Progenitor cell of endocrine pancreas (in vitro differentiated cells): ENCODE measurements around the gene RAPSN. TPM values are rescaled to one million over a fixed set of nuclear protein-coding genes. Genes with fewer than 3 reads are reported as not detected.

Source experiments
- DNase-seq: peaks from one replicate; pipeline ENCODE4 v3.0.0; 2021; ENCODE audit warnings: low spot score; ENCODE audit not compliant: unreplicated experiment
- H3K27ac Mint-ChIP-seq: 2 replicates; pipeline ENCODE4 v1.8.0; 2021; ENCODE audit warnings: mild to moderate bottlenecking, moderate library complexity, mixed read lengths
- H3K27me3 Mint-ChIP-seq: 2 replicates; pipeline ENCODE4 v1.8.0; 2021; ENCODE audit warnings: mixed read lengths
- H3K36me3 Mint-ChIP-seq: 2 replicates; pipeline ENCODE4 v1.8.0; 2022; ENCODE audit warnings: mixed read lengths; ENCODE audit not compliant: insufficient read depth
- H3K4me1 Mint-ChIP-seq: 2 replicates; pipeline ENCODE4 v1.8.0; 2021; ENCODE audit warnings: low read depth, mixed read lengths
- H3K4me3 Mint-ChIP-seq: 2 replicates; pipeline ENCODE4 v1.8.0; 2021; ENCODE audit warnings: low read depth, mild to moderate bottlenecking, moderate library complexity, mixed read lengths
- H3K9me3 Mint-ChIP-seq: 2 replicates; pipeline ENCODE4 v1.8.0; 2021; ENCODE audit warnings: low read depth, mixed read lengths
- CTCF ChIP-seq: fragments of 200-600 bp; sonication (generic); IDR thresholded peaks from one replicate; pipeline ENCODE4 v1.5.0; 2021; ENCODE audit warnings: antibody characterized with exemption, mild to moderate bottlenecking; ENCODE audit not compliant: unreplicated experiment
- total RNA-seq: library from RNA; stranded (reverse); gene quantifications from 2 replicates; pipeline ENCODE4 v1.2.1, GENCODE V29; 2021

The RAPSN gene
- total RNA-seq, 1 donor from 2014 or later, result 0.81 TPM

- Mint-ChIP-seq H3K36me3 (peaks cover 28% of the 10 kb centered on the region), H3K27me3 (no peaks in the 10 kb centered on the region), H3K4me3 (no peak overlapping the region), H3K27ac (no peak overlapping the region), H3K4me1 (peaks cover 7% of the 10 kb centered on the region), H3K9me3 (no peaks in the 10 kb centered on the region)
- TF ChIP-seq CTCF, result no peak
- no peak for DNase-seq
Observed at GRCh38 chr11:47483457-47483856, 34.5 kb upstream of the RAPSN start.

DNA sequence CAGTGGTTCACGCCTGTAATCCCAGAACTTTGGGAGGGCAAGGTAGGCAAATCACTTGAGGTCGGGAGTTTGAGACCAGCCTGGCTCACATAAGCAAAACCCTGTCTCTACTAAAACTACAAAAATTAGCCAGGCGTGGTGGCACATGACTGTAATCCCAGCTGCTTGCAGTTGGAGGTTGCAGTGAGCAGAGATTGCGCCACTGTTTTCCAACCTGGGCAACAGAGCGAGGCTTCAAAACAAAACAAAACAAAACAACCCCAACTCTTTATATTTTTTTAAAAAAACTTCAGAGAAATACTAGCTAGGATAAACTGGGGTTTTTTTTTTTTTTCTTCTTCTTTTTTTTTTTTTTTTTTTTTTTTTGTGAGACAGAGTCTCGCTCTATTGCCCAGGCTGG is 31.8 kb upstream of the RAPSN start:
- H3K9me3 Mint-ChIP-seq, result no peaks in the 10 kb centered on the region
- H3K4me1 Mint-ChIP-seq, result peaks cover 2% of the 10 kb centered on the region
- H3K4me3 Mint-ChIP-seq, result no peak overlapping the region
- TF ChIP-seq CTCF, result no peak
- no peak for DNase-seq
- no peak overlapping the region for H3K27ac Mint-ChIP-seq
- H3K36me3 Mint-ChIP-seq, result peaks cover 25% of the 10 kb centered on the region
- H3K27me3 Mint-ChIP-seq, result no peaks in the 10 kb centered on the region

DNA sequence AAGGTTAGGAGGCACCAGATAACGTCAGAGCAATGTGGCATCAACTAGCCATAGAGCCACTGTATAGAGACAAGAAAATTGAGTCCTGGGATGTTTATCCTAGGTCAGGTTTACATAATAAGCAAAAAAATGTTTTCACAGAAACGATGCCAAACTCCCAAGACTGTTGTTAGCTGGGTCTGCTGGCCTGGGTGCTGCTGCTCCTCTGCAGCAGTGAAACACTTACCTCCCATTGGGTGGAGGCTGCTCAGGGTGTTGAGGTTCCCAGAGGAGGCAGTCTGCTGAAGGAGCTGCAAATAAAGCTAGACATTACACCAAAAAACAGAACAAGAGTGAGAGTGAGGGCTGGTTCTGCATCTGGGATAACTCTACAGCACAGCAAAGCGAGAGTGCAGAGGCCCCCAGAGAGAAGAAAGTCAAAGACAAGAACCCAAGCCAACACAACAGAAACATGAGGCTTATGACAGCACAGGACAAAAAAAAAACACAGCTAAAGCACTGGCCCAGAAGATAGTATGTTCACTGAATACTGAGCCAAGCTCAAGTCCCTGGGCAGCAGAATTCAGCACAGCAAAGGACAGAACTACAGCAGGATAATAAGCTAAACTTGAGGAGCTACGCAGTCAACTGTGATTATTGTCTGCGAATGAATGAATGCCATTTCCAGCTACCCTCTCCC is 29.9 kb upstream of the RAPSN start:
- peaks cover 33% of the 10 kb centered on the region for H3K36me3 Mint-ChIP-seq
- H3K27ac Mint-ChIP-seq, result no peak overlapping the region
- peaks cover 2% of the 10 kb centered on the region for H3K4me1 Mint-ChIP-seq
- no peak for TF ChIP-seq CTCF
- DNase-seq, result no peak
- no peaks in the 10 kb centered on the region for H3K9me3 Mint-ChIP-seq
- H3K27me3 Mint-ChIP-seq, result no peaks in the 10 kb centered on the region
- no peak overlapping the region for H3K4me3 Mint-ChIP-seq

DNA sequence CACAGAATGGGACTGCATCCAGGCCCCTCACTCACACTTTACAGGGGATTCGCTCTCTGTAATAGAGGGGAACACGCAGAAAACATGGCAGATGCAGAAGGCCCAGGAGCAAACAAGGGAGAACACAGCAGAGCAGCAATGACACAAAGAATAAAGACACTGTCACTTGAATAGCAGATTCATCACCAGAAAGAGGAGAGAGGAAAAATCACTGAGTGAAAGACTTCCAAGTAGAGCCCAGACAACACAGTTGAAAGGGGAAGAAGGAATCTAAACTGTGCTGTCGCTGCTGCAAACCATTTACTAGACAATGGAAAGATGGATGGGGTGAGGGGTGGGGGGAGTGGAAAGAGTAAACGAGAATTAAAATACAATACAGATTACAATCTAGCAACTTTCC is 28.8 kb upstream of the RAPSN start:
- H3K27me3 Mint-ChIP-seq, result no peaks in the 10 kb centered on the region

DNA sequence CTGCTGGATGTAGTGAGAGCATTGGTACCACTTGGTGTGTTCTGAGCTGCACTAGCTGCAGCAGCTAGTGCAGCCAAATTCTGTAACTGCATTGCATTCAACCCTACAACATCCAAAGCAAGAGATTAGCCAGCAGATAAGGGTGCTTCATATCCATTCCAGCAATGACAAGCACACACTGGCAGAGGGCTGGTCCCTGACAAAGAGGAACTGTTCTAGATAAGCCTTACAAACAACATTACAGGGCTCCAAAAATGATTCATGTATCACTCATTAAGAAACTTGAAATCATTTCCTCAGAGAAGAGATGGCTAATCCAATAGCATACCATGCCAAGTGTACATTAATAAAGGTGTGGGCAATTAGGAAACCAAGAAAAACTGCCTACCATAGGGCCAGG is 28.4 kb upstream of the RAPSN start:
- Mint-ChIP-seq H3K9me3 (no peaks in the 10 kb centered on the region), H3K4me3 (no peak overlapping the region), H3K27ac (peak overlapping the region; percentile 7), H3K4me1 (peaks cover 2% of the 10 kb centered on the region), H3K36me3 (peaks cover 39% of the 10 kb centered on the region), H3K27me3 (no peaks in the 10 kb centered on the region)
- no peak for DNase-seq
- TF ChIP-seq CTCF, result no peak

More for the DNA sequence above, 28.8 kb upstream of the RAPSN start:
- DNase-seq, result no peak
- no peak for TF ChIP-seq CTCF
- H3K36me3 Mint-ChIP-seq, result peaks cover 38% of the 10 kb centered on the region
- no peak overlapping the region for H3K27ac Mint-ChIP-seq
- H3K9me3 Mint-ChIP-seq, result no peaks in the 10 kb centered on the region
- H3K4me1 Mint-ChIP-seq, result peaks cover 2% of the 10 kb centered on the region
- no peak overlapping the region for H3K4me3 Mint-ChIP-seq
